ENCODE results near the gene STK39. TPM values are rescaled to one million over a fixed set of nuclear protein-coding genes. Genes with fewer than 3 reads are reported as not detected.

Gene STK39
- total RNA-seq, 1 donor from 2014 or later, result 26.9 TPM

DNA sequence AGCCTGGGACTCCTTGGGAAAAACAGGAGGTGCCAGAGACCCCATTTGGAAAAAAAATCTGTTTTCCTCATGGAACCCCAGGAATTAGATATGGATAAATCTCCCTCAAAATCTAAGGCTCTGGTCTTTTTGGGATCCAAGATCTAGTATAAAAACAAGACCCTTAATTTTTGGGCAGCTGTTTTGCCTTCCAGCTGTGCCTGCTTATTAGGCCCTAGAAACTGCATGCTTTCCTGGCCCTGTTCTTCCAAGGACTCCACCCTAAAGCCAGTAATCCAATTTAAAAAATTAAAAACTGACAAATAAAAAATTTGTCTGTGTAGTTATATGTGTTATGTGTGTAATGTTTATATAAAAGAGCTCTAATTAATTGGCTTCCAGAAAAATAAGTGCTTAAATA lies 274.6 kb downstream of the STK39 start:
- Mint-ChIP-seq H3K27ac (ENCODE audit: unreplicated experiment) (no peak overlapping the region), H3K36me3 (ENCODE audit: unreplicated experiment) (peaks cover 31% of the 10 kb centered on the region), H3K4me1 (ENCODE audit: unreplicated experiment) (peaks cover 6% of the 10 kb centered on the region), H3K27me3 (ENCODE audit: unreplicated experiment) (no peaks in the 10 kb centered on the region), H3K9me3 (ENCODE audit: unreplicated experiment) (peaks cover 15% of the 10 kb centered on the region), H3K4me3 (ENCODE audit: unreplicated experiment) (no peak overlapping the region)
- TF ChIP-seq CTCF (IDR thresholded peaks at IDR 0.05), result no peak
- DNase-seq (ENCODE audit: extremely low spot score, unreplicated experiment), result no peak

DNA sequence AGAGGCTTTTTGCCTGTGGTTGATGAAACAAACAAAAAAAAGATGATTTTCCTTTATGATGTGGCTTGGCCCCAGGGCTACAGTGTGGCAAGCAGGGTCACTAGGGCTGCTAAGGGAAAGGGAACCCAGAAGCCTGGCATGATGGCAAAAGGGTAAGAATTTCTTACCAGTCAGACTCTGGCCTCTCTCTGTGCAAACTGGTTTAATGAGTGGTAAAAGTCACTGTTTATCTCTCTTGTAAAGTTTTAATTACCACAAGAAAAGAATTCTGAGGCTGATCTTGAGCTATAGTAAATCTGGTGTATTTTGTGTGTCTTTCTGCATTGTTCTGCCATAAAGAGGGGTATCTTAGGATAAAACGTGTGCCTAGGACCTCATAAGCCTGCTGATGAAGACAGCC lies 275.4 kb downstream of the STK39 start:
- H3K9me3 Mint-ChIP-seq (ENCODE audit: unreplicated experiment), result peaks cover 15% of the 10 kb centered on the region
- peaks cover 13% of the 10 kb centered on the region for H3K4me1 Mint-ChIP-seq (ENCODE audit: unreplicated experiment)
- DNase-seq (ENCODE audit: extremely low spot score, unreplicated experiment), result no peak
- TF ChIP-seq CTCF (IDR thresholded peaks at IDR 0.05), result no peak
- H3K27ac Mint-ChIP-seq (ENCODE audit: unreplicated experiment), result no peak overlapping the region
- no peak overlapping the region for H3K4me3 Mint-ChIP-seq (ENCODE audit: unreplicated experiment)
- no peaks in the 10 kb centered on the region for H3K27me3 Mint-ChIP-seq (ENCODE audit: unreplicated experiment)
- H3K36me3 Mint-ChIP-seq (ENCODE audit: unreplicated experiment), result peaks cover 31% of the 10 kb centered on the region

DNA sequence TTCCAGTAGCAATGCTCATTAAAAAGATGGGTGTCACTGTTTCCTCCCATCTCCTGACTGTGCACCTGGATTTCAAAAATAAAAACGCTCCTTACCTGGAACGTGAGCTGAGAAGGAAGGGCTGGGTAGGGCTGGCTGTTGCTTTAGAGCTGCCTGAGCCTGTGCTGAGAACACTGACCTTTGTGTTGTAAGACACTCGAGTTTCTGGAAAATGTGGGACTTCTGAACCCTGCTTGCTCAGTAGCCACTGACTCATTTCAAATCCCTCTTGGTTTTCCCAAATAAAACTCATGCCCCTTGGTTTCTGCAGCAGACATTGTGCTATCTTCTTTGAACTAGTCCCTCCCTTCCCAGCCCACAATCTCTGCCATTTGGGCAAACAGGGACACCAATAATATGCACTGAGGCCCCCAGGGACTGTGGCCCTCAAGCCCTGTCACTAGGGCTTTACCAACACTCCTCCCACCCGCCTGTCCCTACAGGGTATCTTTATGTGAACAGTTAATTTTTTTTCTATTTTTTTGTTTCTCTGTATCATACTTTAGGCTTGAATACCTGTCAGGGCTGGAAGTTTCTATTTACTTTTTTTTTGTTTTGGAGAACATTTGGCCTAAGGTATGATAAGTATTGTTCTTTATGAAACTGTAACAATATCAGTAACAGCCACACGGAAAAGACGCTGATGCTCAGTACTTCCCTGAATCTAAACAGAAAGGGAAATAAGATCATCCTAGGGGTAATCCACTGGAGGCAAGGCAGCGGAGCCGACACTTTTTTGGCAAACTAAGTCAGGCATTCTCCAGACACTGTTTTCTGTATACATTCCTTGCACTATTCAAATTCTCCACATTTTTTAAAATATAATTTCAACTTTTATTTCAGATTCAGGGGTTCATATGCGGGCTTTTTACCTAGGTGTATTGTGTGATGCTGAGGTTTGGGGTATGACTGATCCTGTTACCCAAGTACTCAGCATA lies 280.2 kb downstream of the STK39 start:
- peaks cover 30% of the 10 kb centered on the region for H3K36me3 Mint-ChIP-seq (ENCODE audit: unreplicated experiment)
- no peak for TF ChIP-seq CTCF (IDR thresholded peaks at IDR 0.05)
- H3K27me3 Mint-ChIP-seq (ENCODE audit: unreplicated experiment), result no peaks in the 10 kb centered on the region
- H3K4me3 Mint-ChIP-seq (ENCODE audit: unreplicated experiment), result no peak overlapping the region
- no peak for DNase-seq (ENCODE audit: extremely low spot score, unreplicated experiment)
- H3K9me3 Mint-ChIP-seq (ENCODE audit: unreplicated experiment), result peaks cover 9% of the 10 kb centered on the region
- H3K4me1 Mint-ChIP-seq (ENCODE audit: unreplicated experiment), result peaks cover 37% of the 10 kb centered on the region
- peak overlapping the region; percentile 81 for H3K27ac Mint-ChIP-seq (ENCODE audit: unreplicated experiment)

GRCh38 chr2:167965907-167966761 lies 281.3 kb downstream of the STK39 start:
- no peak for TF ChIP-seq CTCF (IDR thresholded peaks at IDR 0.05)
- Mint-ChIP-seq H3K27ac (ENCODE audit: unreplicated experiment) (peak overlapping the region; percentile 81), H3K4me1 (ENCODE audit: unreplicated experiment) (peaks cover 37% of the 10 kb centered on the region), H3K9me3 (ENCODE audit: unreplicated experiment) (peaks cover 4% of the 10 kb centered on the region), H3K27me3 (ENCODE audit: unreplicated experiment) (no peaks in the 10 kb centered on the region), H3K36me3 (ENCODE audit: unreplicated experiment) (peaks cover 21% of the 10 kb centered on the region), H3K4me3 (ENCODE audit: unreplicated experiment) (no peak overlapping the region)
- no peak for DNase-seq (ENCODE audit: extremely low spot score, unreplicated experiment)
